Hindlimb muscle (tissue), 1 donor: Measurements from ENCODE around the gene ADGRA3. TPM values are rescaled to one million over a fixed set of nuclear protein-coding genes. Genes with fewer than 3 reads are reported as not detected.

ENCODE experiments used
- DNase-seq: peaks from one replicate; pipeline ENCODE4 v3.0.0-alpha.2; 2013
- polyA plus RNA-seq: library from polyadenylated mRNA; unstranded; fragments of 120-200 nt; gene quantifications from one replicate; pipeline ENCODE4 v1.2.1, GENCODE V29; 2013; ENCODE audit not compliant: insufficient read length

Gene ADGRA3
- polyA plus RNA-seq, 1 donor = 54.5 TPM

GRCh38 chr4:22345678-22346077 lies 170.2 kb downstream of the ADGRA3 start:
- DNase-seq = no peak

GRCh38 chr4:22345055-22345454 lies 170.8 kb downstream of the ADGRA3 start:
- no peak for DNase-seq

- no peak for DNase-seq
Measured at GRCh38 chr4:22343606-22344005, 172.3 kb downstream of the ADGRA3 start.

- no peak for DNase-seq
Measured at GRCh38 chr4:22339491-22339890, 176.4 kb downstream of the ADGRA3 start.

- DNase-seq = no peak
Measured at GRCh38 chr4:22338796-22339195, 177.1 kb downstream of the ADGRA3 start.

Other genes with a start within 250 kb of the ADGRA3 start
- 0.54 TPM for gene GBA3, start 176.9 kb upstream of the ADGRA3 start, polyA plus RNA-seq